ENCODE results near the gene CLDN8. TPM values are rescaled to one million over a fixed set of nuclear protein-coding genes. Genes with fewer than 3 reads are reported as not detected.

The CLDN8 gene
- total RNA-seq, 1 experiment from 2014 or later = not detected

GRCh38 chr21:30256100-30256499 is 40.2 kb upstream of the CLDN8 start:
- POLR2A ChIA-PET = no interaction called here
- CTCF ChIA-PET = no interaction called here
- BruUV-seq (replicated peaks) = no TSS peak
- Histone ChIP-seq H3K9me2 (ENCODE audit: insufficient read depth) (no peaks in the 10 kb centered on the region), H2AFZ (ENCODE audit: low read depth, low read length, poor library complexity, severe bottlenecking) (no peak overlapping the region), H3K9me3 (ENCODE audit: control insufficient read depth in 1 of 2, insufficient read depth in 1 of 2, low read depth in 1 of 2, low read length in 2 of 2) (peaks cover 4 to 41% of the 10 kb centered on the region in 2 experiments; a peak in 3 of 4 replicates), H3K4me1 (ENCODE audit: control insufficient read depth in 1 of 2, insufficient read depth in 2 of 2, low read length in 2 of 2) (no peaks in the 10 kb centered on the region), H3K4me2 (ENCODE audit: low read length) (no peak overlapping the region), H3K27me3 (ENCODE audit: insufficient read depth, low read length) (no peaks in the 10 kb centered on the region), H3K9ac (ENCODE audit: low read length) (no peak overlapping the region), H3K36me3 (ENCODE audit: control insufficient read depth in 1 of 2, insufficient read depth in 2 of 2, low read length in 2 of 2) (no peaks in the 10 kb centered on the region), H3K4me3 (replicated peaks in 1 of 2; ENCODE audit: low read depth in 1 of 2, low read length in 2 of 2) (no peak overlapping the region), H4K20me1 (ENCODE audit: insufficient read depth) (no peaks in the 10 kb centered on the region), H3K79me2 (ENCODE audit: insufficient read depth, low read length) (no peaks in the 10 kb centered on the region), H3K27ac (ENCODE audit: low read depth, low read length) (no peak overlapping the region)
- TF ChIP-seq MAX (IDR thresholded peaks at IDR 0.05) = no peak
- no peak for TF ChIP-seq SP1 (IDR thresholded peaks at IDR 0.05; ENCODE audit: low read depth)
- no peak for TF ChIP-seq TCF7L2 (IDR thresholded peaks at IDR 0.05; ENCODE audit: borderline replicate concordance, extremely low read depth, insufficient read depth, insufficient read length)
- no peak for TF ChIP-seq EGR1 (IDR thresholded peaks at IDR 0.05; ENCODE audit: low read depth)
- TF ChIP-seq POLR2A (IDR thresholded peaks at IDR 0.05; ENCODE audit: borderline replicate concordance, extremely low read depth, insufficient read depth, insufficient read length) = no peak
- no peak for TF ChIP-seq ELF1 (IDR thresholded peaks at IDR 0.05; ENCODE audit: borderline replicate concordance, low read depth)
- no peak for TF ChIP-seq EZH2phosphoT487 (IDR thresholded peaks at IDR 0.05; ENCODE audit: borderline replicate concordance)
- no peak for TF ChIP-seq FOSL1 (IDR thresholded peaks at IDR 0.05; ENCODE audit: low read depth)
- no peak for TF ChIP-seq JUND (IDR thresholded peaks at IDR 0.05)
- no peak for TF ChIP-seq CEBPB (IDR thresholded peaks at IDR 0.05; ENCODE audit: low read depth)
- ATAC-seq (no peak), DNase-seq (ENCODE audit: low read depth, low spot score) (no peak)
- RAD21 ChIA-PET (ENCODE audit: low non-redundant PET in 1 of 2, low total read pairs in 2 of 2, uncharacterized antibody in 2 of 2, unreplicated experiment in 2 of 2) = no interaction called here
- intact Hi-C loops (cut with micrococcal nuclease) = no loop called here

GRCh38 chr21:30255679-30256078 is 39.8 kb upstream of the CLDN8 start:
- no peak overlapping the region for H2AFZ ChIP-seq (ENCODE audit: low read depth, low read length, poor library complexity, severe bottlenecking)
- intact Hi-C loops (cut with micrococcal nuclease) = no loop called here
- H3K9me3 ChIP-seq (ENCODE audit: control insufficient read depth in 1 of 2, insufficient read depth in 1 of 2, low read depth in 1 of 2, low read length in 2 of 2) = peaks cover 4 to 41% of the 10 kb centered on the region in 2 experiments; a peak in 3 of 4 replicates

More at GRCh38 chr21:30255679-30256078, 39.8 kb upstream of the CLDN8 start:
- no peaks in the 10 kb centered on the region for H3K4me1 ChIP-seq (ENCODE audit: control insufficient read depth in 1 of 2, insufficient read depth in 2 of 2, low read length in 2 of 2)
- no peaks in the 10 kb centered on the region for H4K20me1 ChIP-seq (ENCODE audit: insufficient read depth)
- TF ChIP-seq ZBTB33 (IDR thresholded peaks at IDR 0.05; ENCODE audit: extremely low read depth, insufficient replicate concordance, low read length) (no peak), SRF (IDR thresholded peaks at IDR 0.05; ENCODE audit: low read depth) (no peak), FOSL1 (IDR thresholded peaks at IDR 0.05; ENCODE audit: low read depth) (no peak), EZH2phosphoT487 (IDR thresholded peaks at IDR 0.05; ENCODE audit: borderline replicate concordance) (no peak), MAX (IDR thresholded peaks at IDR 0.05) (no peak), ATF3 (IDR thresholded peaks at IDR 0.05) (no peak), ZNF274 (IDR thresholded peaks at IDR 0.05; ENCODE audit: low read depth, low read length) (no peak), TCF7L2 (IDR thresholded peaks at IDR 0.05; ENCODE audit: borderline replicate concordance, extremely low read depth, insufficient read depth, insufficient read length) (no peak), POLR2A (IDR thresholded peaks at IDR 0.05; ENCODE audit: borderline replicate concordance, extremely low read depth, insufficient read depth, insufficient read length) (no peak), ZFX (IDR thresholded peaks at IDR 0.05) (no peak), JUND (IDR thresholded peaks at IDR 0.05) (no peak), CTCF (IDR thresholded peaks at IDR 0.05 in 2 of 3, conservative IDR thresholded peaks at IDR 0.05 in 1 of 3; ENCODE audit: borderline replicate concordance in 1 of 3, insufficient read depth in 1 of 3, low read depth in 2 of 3, low read length in 2 of 3) (no peak), POLR2AphosphoS5 (IDR thresholded peaks at IDR 0.05; ENCODE audit: low read depth, low read length) (no peak)
- no peak overlapping the region for H3K9ac ChIP-seq (ENCODE audit: low read length)
- no peaks in the 10 kb centered on the region for H3K27me3 ChIP-seq (ENCODE audit: insufficient read depth, low read length)
- H3K79me2 ChIP-seq (ENCODE audit: insufficient read depth, low read length) = no peaks in the 10 kb centered on the region
- no peaks in the 10 kb centered on the region for H3K36me3 ChIP-seq (ENCODE audit: control insufficient read depth in 1 of 2, insufficient read depth in 2 of 2, low read length in 2 of 2)
- ChIA-PET RAD21 (ENCODE audit: low non-redundant PET in 1 of 2, low total read pairs in 2 of 2, uncharacterized antibody in 2 of 2, unreplicated experiment in 2 of 2) (no interaction called here), CTCF (no interaction called here), POLR2A (no interaction called here)
- H3K27ac ChIP-seq (ENCODE audit: low read depth, low read length) = no peak overlapping the region
- DNase-seq (ENCODE audit: low read depth, low spot score) (no peak), ATAC-seq (no peak)
- no peak overlapping the region for H3K4me3 ChIP-seq (replicated peaks in 1 of 2; ENCODE audit: low read depth in 1 of 2, low read length in 2 of 2)
- BruUV-seq (replicated peaks) = no TSS peak
- no peaks in the 10 kb centered on the region for H3K9me2 ChIP-seq (ENCODE audit: insufficient read depth)
- H3K4me2 ChIP-seq (ENCODE audit: low read length) = no peak overlapping the region
